ENCODE measurements around the gene CFAP100. TPM values are rescaled to one million over a fixed set of nuclear protein-coding genes. Genes with fewer than 3 reads are reported as not detected.

The CFAP100 gene
- polyA plus RNA-seq, 3 donors, result not detected

DNA sequence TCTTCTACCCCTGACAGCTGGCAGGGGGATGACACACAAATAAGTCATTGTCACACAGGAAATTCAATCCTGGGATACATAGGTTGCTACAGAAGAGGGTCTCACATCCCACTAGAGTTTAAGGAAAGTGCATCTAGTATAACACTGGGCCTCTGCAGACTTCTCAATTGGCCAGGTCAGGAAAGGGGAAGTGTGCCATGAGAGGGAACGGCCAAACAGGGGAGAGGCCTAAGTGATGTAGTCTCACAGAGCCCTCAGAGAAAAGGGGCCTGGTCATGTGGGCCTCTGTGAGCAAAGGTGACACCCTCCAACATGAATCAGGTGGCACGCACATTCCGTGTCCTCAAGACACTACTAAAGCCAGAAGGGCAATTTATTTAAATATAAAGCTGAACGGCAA lies 69.8 kb downstream of the CFAP100 start:
- no peak overlapping the region for H3K4me3 Mint-ChIP-seq
- DNase-seq, result peak; percentile 29 to 49 (median 41)

DNA sequence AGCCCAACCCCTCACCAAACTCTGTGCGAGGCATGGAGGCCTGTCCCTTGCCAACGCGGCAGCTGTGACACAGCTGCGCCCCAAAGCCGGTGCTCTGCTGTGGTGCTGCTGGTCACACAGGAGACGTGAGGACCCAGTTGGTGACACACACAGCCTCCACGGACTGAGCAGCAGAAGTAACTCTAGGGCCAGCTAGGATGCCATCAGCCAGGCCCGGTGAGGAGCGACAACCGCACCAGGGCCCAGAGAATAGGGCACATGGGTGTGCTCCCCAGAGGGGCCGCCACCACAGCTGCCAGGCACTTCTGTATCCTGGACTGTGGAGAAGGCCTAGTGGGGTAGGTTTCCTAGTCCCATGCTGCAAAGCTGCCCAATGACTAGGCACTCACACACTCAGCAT lies 70.3 kb downstream of the CFAP100 start:
- Histone ChIP-seq H3K4me3 (replicated peaks in 1 of 3; ENCODE audit: low read depth in 2 of 3, low read length in 3 of 3) (no peak overlapping the region), H3K27ac (ENCODE audit: low read depth in 1 of 2, low read length in 2 of 2) (peak overlapping the region; percentile 65 to 76), H3K4me2 (replicated peaks; ENCODE audit: extremely low read depth, low read length, poor library complexity, severe bottlenecking) (no peak overlapping the region), H3K27me3 (ENCODE audit: control insufficient read depth in 2 of 2, insufficient read depth in 2 of 2, low read length in 2 of 2) (no peaks in the 10 kb centered on the region), H3K4me1 (ENCODE audit: control insufficient read depth in 1 of 2, insufficient read depth in 2 of 2, low read length in 2 of 2) (peaks cover 46 to 51% of the 10 kb centered on the region in 2 donors), H2AFZ (ENCODE audit: insufficient read depth, low read depth, low read length, poor library complexity, severe bottlenecking) (no peak overlapping the region), H3K9me3 (replicated peaks in 1 of 2; ENCODE audit: control insufficient read depth in 1 of 2, insufficient read depth in 1 of 2, low read length in 2 of 2) (no peaks in the 10 kb centered on the region), H3K9ac (ENCODE audit: insufficient read depth, low read length, poor library complexity, severe bottlenecking) (no peak overlapping the region), H3K36me3 (replicated peaks in 1 of 2; ENCODE audit: control insufficient read depth in 1 of 2, insufficient read depth in 2 of 2, low read length in 2 of 2) (peaks cover 77 to 92% of the 10 kb centered on the region in 2 donors), H4K20me1 (ENCODE audit: insufficient read depth, low read length) (peaks cover 100% of the 10 kb centered on the region), H3K79me2 (ENCODE audit: insufficient read depth, low read length) (peaks cover 85% of the 10 kb centered on the region)
- Mint-ChIP-seq H3K4me1 (peaks cover 54% of the 10 kb centered on the region), H3K36me3 (peaks cover 84 to 96% of the 10 kb centered on the region in 2 donors), H3K27me3 (ENCODE audit: low read depth in 3 of 3) (no peaks in the 10 kb centered on the region), H3K9me3 (peaks cover 0 to 3% (median 0%) of the 10 kb centered on the region in 7 donors), H3K27ac (peak overlapping the region; percentile 40 to 97 (median 91)), H3K4me3 (peak overlapping the region in 1 of 2 donors; percentile 15)
- WGBS (ENCODE audit: insufficient coverage), result 94% methylated on average over 9 of the region's 11 CpGs
- no peak for DNase-seq
- intact Hi-C loops (cut with micrococcal nuclease), result loop anchor here in 1 of 2 donors (10.0 kb wide), 1 partner anchor 110 kb away; the partner anchor contains the start of gene KLF15
- TF ChIP-seq, protein P1, sequence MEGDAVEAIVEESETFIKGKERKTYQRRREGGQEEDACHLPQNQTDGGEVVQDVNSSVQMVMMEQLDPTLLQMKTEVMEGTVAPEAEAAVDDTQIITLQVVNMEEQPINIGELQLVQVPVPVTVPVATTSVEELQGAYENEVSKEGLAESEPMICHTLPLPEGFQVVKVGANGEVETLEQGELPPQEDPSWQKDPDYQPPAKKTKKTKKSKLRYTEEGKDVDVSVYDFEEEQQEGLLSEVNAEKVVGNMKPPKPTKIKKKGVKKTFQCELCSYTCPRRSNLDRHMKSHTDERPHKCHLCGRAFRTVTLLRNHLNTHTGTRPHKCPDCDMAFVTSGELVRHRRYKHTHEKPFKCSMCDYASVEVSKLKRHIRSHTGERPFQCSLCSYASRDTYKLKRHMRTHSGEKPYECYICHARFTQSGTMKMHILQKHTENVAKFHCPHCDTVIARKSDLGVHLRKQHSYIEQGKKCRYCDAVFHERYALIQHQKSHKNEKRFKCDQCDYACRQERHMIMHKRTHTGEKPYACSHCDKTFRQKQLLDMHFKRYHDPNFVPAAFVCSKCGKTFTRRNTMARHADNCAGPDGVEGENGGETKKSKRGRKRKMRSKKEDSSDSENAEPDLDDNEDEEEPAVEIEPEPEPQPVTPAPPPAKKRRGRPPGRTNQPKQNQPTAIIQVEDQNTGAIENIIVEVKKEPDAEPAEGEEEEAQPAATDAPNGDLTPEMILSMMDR (IDR thresholded peaks at IDR 0.05), result no peak

More for the DNA sequence above, 69.8 kb downstream of the CFAP100 start:
- 50% methylated on average over 2 of the region's 4 CpGs for WGBS (ENCODE audit: insufficient coverage)
- Histone ChIP-seq H3K9ac (ENCODE audit: insufficient read depth, low read length, poor library complexity, severe bottlenecking) (no peak overlapping the region), H3K4me3 (replicated peaks in 1 of 3; ENCODE audit: low read depth in 2 of 3, low read length in 3 of 3) (no peak overlapping the region), H3K36me3 (replicated peaks in 1 of 2; ENCODE audit: control insufficient read depth in 1 of 2, insufficient read depth in 2 of 2, low read length in 2 of 2) (peaks cover 77 to 92% of the 10 kb centered on the region in 2 donors), H3K27me3 (ENCODE audit: control insufficient read depth in 2 of 2, insufficient read depth in 2 of 2, low read length in 2 of 2) (no peaks in the 10 kb centered on the region), H3K4me1 (ENCODE audit: control insufficient read depth in 1 of 2, insufficient read depth in 2 of 2, low read length in 2 of 2) (peaks cover 46 to 51% of the 10 kb centered on the region in 2 donors), H4K20me1 (ENCODE audit: insufficient read depth, low read length) (peaks cover 100% of the 10 kb centered on the region), H3K9me3 (replicated peaks in 1 of 2; ENCODE audit: control insufficient read depth in 1 of 2, insufficient read depth in 1 of 2, low read length in 2 of 2) (no peaks in the 10 kb centered on the region), H3K79me2 (ENCODE audit: insufficient read depth, low read length) (peaks cover 85% of the 10 kb centered on the region), H2AFZ (ENCODE audit: insufficient read depth, low read depth, low read length, poor library complexity, severe bottlenecking) (no peak overlapping the region), H3K27ac (ENCODE audit: low read depth in 1 of 2, low read length in 2 of 2) (peak overlapping the region; percentile 65 to 76), H3K4me2 (replicated peaks; ENCODE audit: extremely low read depth, low read length, poor library complexity, severe bottlenecking) (no peak overlapping the region)
- Mint-ChIP-seq H3K27me3 (ENCODE audit: low read depth in 3 of 3) (no peaks in the 10 kb centered on the region), H3K4me1 (peaks cover 49% of the 10 kb centered on the region), H3K9me3 (peaks cover 0 to 3% (median 0%) of the 10 kb centered on the region in 7 donors), H3K36me3 (peaks cover 84 to 96% of the 10 kb centered on the region in 2 donors), H3K27ac (peak overlapping the region; percentile 73 to 91 (median 78))
- intact Hi-C loops (cut with micrococcal nuclease), result loop anchor here in 1 of 2 donors (10.0 kb wide), 1 partner anchor 110 kb away; the partner anchor contains the start of gene KLF15
- TF ChIP-seq, protein P1 (IDR thresholded peaks at IDR 0.05), result no peak

Measured in CD14-positive monocyte (primary cell).